K562 (cell line): ENCODE data around the gene CEP131. TPM values are rescaled to one million over a fixed set of nuclear protein-coding genes. Genes with fewer than 3 reads are reported as not detected.
A peak's percentile ranks its signal among the peaks of the same experiment; 100 is the strongest.

Experiments
- ATAC-seq: fragments of 200-7000 bp; cut with Tn5 transposase; 3 replicates; pipeline ENCODE4 v1.9.1; 2020; ENCODE audit warnings: moderate library complexity
- BruUV-seq: library from RNA; stranded (reverse); fragments of 400-500 nt; replicated peaks from 2 replicates; lab custom pipeline; 2021; lab: Mats Ljungman, UMichigan
- CTCF ChIA-PET: fragments of 300-600 bp; formaldehyde crosslinking; extraction: SDS; loops from one replicate; lab custom pipeline; 2021; ENCODE audit warnings: low intra/inter-chr PET ratio; lab: Yijun Ruan, JAX
- POLR2A ChIA-PET: fragments of 300-600, 350-650 bp; sonication (Branson Sonifier 250); formaldehyde crosslinking; extraction: SDS; loops from one replicate; lab custom pipeline; 2021; ENCODE audit warnings: antibody characterized with exemption, inconsistent platforms; lab: Yijun Ruan, JAX
- DNase-seq, 4 experiments: peaks; one replicate each; pipeline versions ENCODE4 v3.0.0 to v3.0.0-alpha.2; 2011 to 2018; ENCODE audit warnings: low spot score in 3 of 4, mixed read lengths in 3 of 4; ENCODE audit errors: extremely low read depth in 1 of 4
- FAIRE-seq: peaks from 2 replicates; lab custom pipeline; 2011; peaks lifted over from hg19 to GRCh38; lab: Jason Lieb, UNC
- H2AFZ ChIP-seq: 2 replicates; pipeline ENCODE4 v1.6.0; 2011; ENCODE audit warnings: low read depth, low read length, control low read depth, inconsistent platforms
- H3K27ac ChIP-seq: fragments of 200-600 bp; 3 replicates; pipeline ENCODE4 v1.8.0; 2011; ENCODE audit warnings: low read depth, mild to moderate bottlenecking, control low read depth, inconsistent platforms, low read length, moderate library complexity, mixed read lengths; ENCODE audit errors: extremely low read depth
- H3K27me3 ChIP-seq, 2 experiments: fragments of 300-600 bp in 1 of 2; 2 replicates in 1 of 2; 3 replicates in 1 of 2; pipeline versions ENCODE4 v1.6.0 to v1.8.0; 2011; ENCODE audit warnings: inconsistent platforms in 2 of 2, low read length in 2 of 2, mild to moderate bottlenecking in 1 of 2, mixed read lengths in 1 of 2, moderate library complexity in 1 of 2; ENCODE audit not compliant: control insufficient read depth in 2 of 2, insufficient read depth in 2 of 2
- H3K36me3 ChIP-seq: fragments of 300-600 bp; 3 replicates; pipeline ENCODE4 v1.8.0; 2011; ENCODE audit warnings: mild to moderate bottlenecking, low read length, inconsistent platforms; ENCODE audit not compliant: control insufficient read depth, insufficient read depth
- H3K4me1 ChIP-seq, 2 experiments: fragments of 200-600 bp in 1 of 2; replicated peaks in 1 of 2; 2 replicates in 1 of 2; 3 replicates in 1 of 2; pipeline versions ENCODE4 v1.5.1 to v1.8.0; 2011; ENCODE audit warnings: inconsistent platforms in 2 of 2, low read length in 2 of 2, mild to moderate bottlenecking in 1 of 2, mixed read lengths in 1 of 2, moderate library complexity in 1 of 2; ENCODE audit not compliant: control insufficient read depth in 2 of 2, insufficient read depth in 2 of 2
- H3K4me2 ChIP-seq: 2 replicates; pipeline ENCODE4 v1.6.1; 2011; ENCODE audit warnings: low read length, control low read depth, inconsistent platforms, mixed read lengths; ENCODE audit not compliant: insufficient read depth
- H3K4me3 ChIP-seq: fragments of 200-600 bp; sonication (generic), shearing (Covaris generic); 2 replicates; pipeline ENCODE4 v1.5.1; 2016; ENCODE audit warnings: control low read depth, inconsistent platforms
- H3K79me2 ChIP-seq: fragments of 200-600 bp; 3 replicates; pipeline ENCODE4 v1.8.0; 2011; ENCODE audit warnings: low read length, inconsistent platforms; ENCODE audit not compliant: control insufficient read depth, insufficient read depth
- H3K9ac ChIP-seq, 2 experiments: 2 replicates each; pipeline versions ENCODE4 v1.6.0 to v1.6.1; 2011; ENCODE audit warnings: low read depth in 2 of 2, low read length in 2 of 2, control low read depth in 1 of 2, inconsistent platforms in 1 of 2, mild to moderate bottlenecking in 1 of 2, mixed read lengths in 1 of 2; ENCODE audit not compliant: insufficient read depth in 1 of 2
- H3K9me1 ChIP-seq: one replicate; pipeline ENCODE4 v1.6.0; 2011; ENCODE audit warnings: inconsistent platforms, mild to moderate bottlenecking, low read length, moderate library complexity; ENCODE audit not compliant: control insufficient read depth, insufficient read depth
- H3K9me3 ChIP-seq: replicated peaks from 2 replicates; pipeline ENCODE4 v1.5.1; 2011; ENCODE audit warnings: low read depth, low read length, inconsistent platforms; ENCODE audit not compliant: control insufficient read depth, insufficient read depth
- H4K20me1 ChIP-seq: replicated peaks from 2 replicates; pipeline ENCODE4 v1.6.1; 2011; ENCODE audit warnings: low read length, inconsistent platforms, mixed read lengths; ENCODE audit not compliant: control insufficient read depth, insufficient read depth
- BRF1 ChIP-seq: IDR thresholded peaks from 3 replicates; pipeline ENCODE4 v1.6.1; 2011; ENCODE audit warnings: borderline replicate concordance, mild to moderate bottlenecking; ENCODE audit not compliant: insufficient read length; ENCODE audit errors: extremely low read depth
- CEBPG ChIP-seq, 3 experiments: fragments of 200-800 bp in 1 of 3; sonication (Bioruptor generic) in 1 of 3; sonication (generic) in 1 of 3; formaldehyde crosslinking in 1 of 3; IDR thresholded peaks in 2 of 3; conservative IDR thresholded peaks in 1 of 3; 2 replicates each; pipeline versions ENCODE4 v1.6.1 to v1.8.0; 2016 to 2022; ENCODE audit warnings: missing compliant biosample characterization in 2 of 3, missing genetic modification characterization in 2 of 3, mild to moderate bottlenecking in 1 of 3, missing genetic modification reagents in 1 of 3
- ILF3 ChIP-seq: fragments of 450-650 bp; IDR thresholded peaks from 2 replicates; pipeline ENCODE4 v1.6.1; 2018; ENCODE audit warnings: antibody characterized with exemption, mild to moderate bottlenecking, moderate library complexity, borderline replicate concordance
- MCM3 ChIP-seq: fragments of 450-650 bp; IDR thresholded peaks from 2 replicates; pipeline ENCODE4 v1.6.1; 2016
- NR3C1 ChIP-seq: sonication (generic); formaldehyde crosslinking; IDR thresholded peaks from 2 replicates; pipeline ENCODE4 v1.8.1; 2022; ENCODE audit warnings: missing genetic modification reagents
- SMARCE1 ChIP-seq: fragments of 450-650 bp; IDR thresholded peaks from 2 replicates; pipeline ENCODE4 v1.7.1; 2016; ENCODE audit warnings: mild to moderate bottlenecking
- ZNF696 ChIP-seq: fragments of 250-450 bp; sonication (Bioruptor Pico); conservative IDR thresholded peaks from 2 replicates; pipeline ENCODE4 v1.4.0; 2020; ENCODE audit warnings: mild to moderate bottlenecking, moderate library complexity
- ZNF76 ChIP-seq: fragments of 250-450 bp; sonication (Bioruptor Pico); IDR thresholded peaks from 2 replicates; pipeline ENCODE4 v1.4.0; 2020; ENCODE audit warnings: mild to moderate bottlenecking, moderate library complexity, borderline replicate concordance
- WGBS: fragments of 100-300 bp; shearing (Covaris generic); methylation state at CpG from one replicate; pipeline ENCODE4 v1.1.6; 2016; ENCODE audit warnings: low coverage, mixed read lengths; ENCODE audit not compliant: insufficient coverage; ENCODE audit errors: missing lambda C conversion rate; 5-methylcytosine and 5-hydroxymethylcytosine counted together
- in situ Hi-C: fragments of 300-500 bp; cut with MboI; formaldehyde crosslinking; loops from 4 replicates; pipeline ENCODE4 v1.15.0; 2018; ENCODE audit warnings: inconsistent platforms, mixed read lengths
- intact Hi-C: fragments of 100-400 bp; cut with micrococcal nuclease; formaldehyde crosslinking; loops from 2 replicates; pipeline ENCODE4 v1.14.2; 2022
- polyA plus RNA-seq, 8 experiments: library from polyadenylated mRNA; depleted of rRNA in 4 of 8; stranded (reverse) in 5 of 8; unstranded in 3 of 8; fragments of >200 nt; fragmentation: Nextera tagmentation in 2 of 8; fragmentation: Illumina TruSeq in 1 of 8; extraction: Ambion mirVana in 2 of 8; extraction: Trizol in 1 of 8; gene quantifications; 2 replicates each; pipeline versions ENCODE4 v1.2.1 to v1.2.3, GENCODE V29; 2011 to 2014; ENCODE audit warnings: inconsistent platforms in 1 of 8, missing spikeins in 1 of 8
- total RNA-seq, 7 experiments: library from RNA; depleted of rRNA in 6 of 7; stranded (reverse); fragments of >200 nt in 6 of 7; fragmentation: Illumina TruSeq in 2 of 7; extraction: Trizol in 2 of 7; gene quantifications; 2 replicates each; pipeline versions ENCODE4 v1.2.1 to v1.2.3, GENCODE V29; 2011 to 2021; ENCODE audit warnings: low replicate concordance in 1 of 7
- TF ChIP-seq, protein P1 (sequence below): fragments of 450-650 bp; IDR thresholded peaks from 2 replicates; pipeline ENCODE4 v1.6.1; 2018; ENCODE audit warnings: mild to moderate bottlenecking, low read depth; ENCODE audit not compliant: partially characterized antibody

Gene CEP131
- total and polyA plus RNA-seq, 9 of the 15 experiments (the other 6 are each of a cell fraction or from before 2014, with no cell fraction given), result 0.24 to 21.2 (median 2.3) TPM

GRCh38 chr17:81166033-81166492, 56.7 kb downstream of the CEP131 start, which contains the start of gene AATK:
TSS of gene AATK (minus strand) at chr17:81166221. CDS start at chr17:81165992, 229 bp downstream.
- 8% methylated on average over 5 of the region's 62 CpGs for WGBS
- H3K9ac ChIP-seq, result no peak within 1 kb of the TSS; a peak in 1 of 4 replicates
- BruUV-seq, result no TSS peak
- H4K20me1 ChIP-seq, result peaks cover 5% of the 10 kb centered on the region; the same call in 1 of the 2 replicates
- ChIA-PET CTCF (no interaction called here), POLR2A (no interaction called here)
- no peak within 1 kb of the TSS for H3K4me2 ChIP-seq
- no peaks in the 10 kb centered on the region for H3K79me2 ChIP-seq
- peak in 2 of 4 experiments; percentile 66 to 69 for DNase-seq
- no peaks in the 10 kb centered on the region for H3K36me3 ChIP-seq
- peaks cover 0 to 58% of the 10 kb centered on the region in 2 experiments; a peak in 2 of 5 replicates for H3K4me1 ChIP-seq
- H3K4me3 ChIP-seq, result no peak within 1 kb of the TSS
- in situ Hi-C loops, result no loop called here
- no peak for FAIRE-seq
- no peak within 1 kb of the TSS for H3K27ac ChIP-seq
- no peaks in the 10 kb centered on the region for H3K9me1 ChIP-seq
- TF ChIP-seq CEBPG (CRISPR knock-in tag; IDR thresholded peaks at IDR 0.05) (no peak), CEBPG (tag; conservative IDR thresholded peaks at IDR 0.05 in 1 of 2, IDR thresholded peaks at IDR 0.05 in 1 of 2) (no peak), ZNF696 (CRISPR knock-in tag) (no peak), SMARCE1 (no peak), ZNF76 (CRISPR knock-in tag) (no peak), BRF1 (no peak), MCM3 (no peak), NR3C1 (no peak), ILF3 (no peak)
- TF ChIP-seq, protein P1, sequence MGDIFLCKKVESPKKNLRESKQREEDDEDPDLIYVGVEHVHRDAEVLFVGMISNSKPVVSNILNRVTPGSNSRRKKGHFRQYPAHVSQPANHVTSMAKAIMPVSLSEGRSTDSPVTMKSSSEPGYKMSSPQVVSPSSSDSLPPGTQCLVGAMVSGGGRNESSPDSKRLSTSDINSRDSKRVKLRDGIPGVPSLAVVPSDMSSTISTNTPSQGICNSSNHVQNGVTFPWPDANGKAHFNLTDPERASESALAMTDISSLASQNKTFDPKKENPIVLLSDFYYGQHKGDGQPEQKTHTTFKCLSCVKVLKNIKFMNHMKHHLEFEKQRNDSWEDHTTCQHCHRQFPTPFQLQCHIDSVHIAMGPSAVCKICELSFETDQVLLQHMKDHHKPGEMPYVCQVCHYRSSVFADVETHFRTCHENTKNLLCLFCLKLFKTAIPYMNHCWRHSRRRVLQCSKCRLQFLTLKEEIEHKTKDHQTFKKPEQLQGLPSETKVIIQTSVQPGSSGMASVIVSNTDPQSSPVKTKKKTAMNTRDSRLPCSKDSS, result no peak
- no peak for ATAC-seq
- intact Hi-C loops, result no loop called here
- no peaks in the 10 kb centered on the region; the same call in none of the 2 replicates for H3K9me3 ChIP-seq
- H2AFZ ChIP-seq, result no peak within 1 kb of the TSS
- peaks cover 21 to 72% of the 10 kb centered on the region in 2 experiments; a peak in 3 of 5 replicates for H3K27me3 ChIP-seq
